Stimulated activated CD4-positive, alpha-beta T cell treated with anti-CD3 and anti-CD28 coated beads, Interleukin-4, amount 100 ng/mL, for 1 hour (primary cell): ENCODE results near the gene PLCB1.
"Not testable (repeated sequence)": the region's sequence is repeated elsewhere in the genome, so short reads cannot be mapped to it uniquely, and the experiment has no call there.

Experiments used
- DNase-seq: peaks from one replicate; pipeline ENCODE4 v3.0.0-alpha.2; 2020

The PLCB1 gene

DNA sequence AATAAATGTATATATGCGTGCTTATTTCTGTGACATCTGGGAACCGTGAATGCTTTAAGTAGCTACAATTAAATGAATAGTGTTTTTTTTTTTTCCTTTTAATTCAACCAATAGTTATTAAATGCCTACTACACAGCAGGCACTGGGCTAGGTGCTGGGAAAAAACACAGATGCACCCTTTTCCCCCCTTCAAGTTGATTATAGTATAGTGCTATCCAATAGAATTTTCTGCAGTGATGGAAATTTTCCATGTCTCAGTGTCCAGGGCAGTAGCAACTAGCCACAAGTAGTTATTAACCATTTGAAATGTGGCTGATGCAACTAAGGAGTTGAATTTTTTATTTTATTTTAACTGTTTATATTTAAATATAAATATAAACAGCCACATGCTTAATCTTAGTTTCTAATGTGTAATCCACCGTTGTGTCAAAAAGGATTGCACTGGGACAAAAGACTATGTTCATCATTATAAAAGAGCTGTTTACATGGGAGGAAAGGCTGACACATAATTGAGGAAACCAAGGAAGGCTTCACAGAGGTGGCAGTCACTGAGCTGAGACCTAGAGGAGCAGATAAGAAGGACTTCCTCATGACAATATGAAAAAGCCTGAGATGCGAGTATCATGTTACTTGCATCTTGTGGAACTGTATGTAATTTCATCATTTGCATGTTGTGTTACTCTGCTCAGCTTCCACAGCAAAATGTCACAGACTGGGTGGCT lies 675.6 kb downstream of the PLCB1 start:
- no peak for DNase-seq

DNA sequence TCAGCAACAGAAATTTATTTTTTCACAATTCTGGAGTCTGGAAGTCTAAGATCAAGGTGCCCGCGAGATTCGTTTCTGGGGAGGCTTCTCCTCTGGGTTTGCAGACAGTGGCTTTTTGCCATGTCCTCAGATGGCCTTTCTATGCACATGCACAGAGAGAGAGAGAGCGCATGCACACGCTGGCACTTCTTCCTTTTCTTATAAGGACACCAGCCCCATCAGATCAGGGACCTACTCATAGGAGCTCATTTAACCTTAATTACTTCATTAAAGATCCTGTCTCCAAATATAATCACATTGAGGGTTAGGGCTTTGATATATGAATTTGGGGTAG lies 676.1 kb downstream of the PLCB1 start:
- DNase-seq, result no peak

DNA sequence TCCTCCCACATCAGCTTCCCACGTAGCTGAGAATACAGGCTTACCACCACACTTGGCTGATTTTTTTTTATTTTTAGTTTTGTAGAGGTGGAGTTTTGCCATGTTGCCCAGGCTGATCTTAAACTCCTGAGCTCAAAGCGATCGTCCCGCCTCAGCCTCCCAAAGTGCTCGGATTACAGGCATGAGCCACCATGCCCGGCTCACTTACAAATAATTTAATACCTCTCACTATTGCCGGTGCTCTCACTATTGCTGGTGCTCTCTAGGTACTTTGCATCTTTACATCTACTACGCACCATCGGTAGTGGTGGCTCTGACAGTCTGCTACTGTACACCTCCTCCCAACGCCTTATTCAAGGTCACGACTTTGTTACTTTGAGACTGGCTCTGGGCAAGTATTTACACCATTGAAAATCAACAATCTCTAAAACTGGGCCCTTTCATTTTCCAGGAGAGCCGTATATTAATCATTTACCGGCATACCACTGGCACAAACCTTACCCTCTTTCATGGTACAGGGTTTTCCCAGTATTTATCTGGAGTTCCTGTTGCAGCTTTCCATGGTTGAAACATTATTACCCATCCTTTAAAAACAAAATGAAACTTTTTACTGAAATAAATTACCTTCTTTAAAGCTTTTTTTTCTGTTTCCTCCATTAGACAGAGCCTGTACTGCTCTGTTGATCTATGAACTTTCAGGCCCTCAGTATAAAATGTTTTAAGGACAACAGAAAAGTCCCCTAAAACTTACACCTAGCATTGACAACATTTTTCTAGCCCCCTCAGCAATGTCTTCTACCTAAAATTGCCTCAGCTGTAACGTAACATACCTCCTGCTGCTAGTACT lies 677.3 kb downstream of the PLCB1 start:
- no peak for DNase-seq

DNA sequence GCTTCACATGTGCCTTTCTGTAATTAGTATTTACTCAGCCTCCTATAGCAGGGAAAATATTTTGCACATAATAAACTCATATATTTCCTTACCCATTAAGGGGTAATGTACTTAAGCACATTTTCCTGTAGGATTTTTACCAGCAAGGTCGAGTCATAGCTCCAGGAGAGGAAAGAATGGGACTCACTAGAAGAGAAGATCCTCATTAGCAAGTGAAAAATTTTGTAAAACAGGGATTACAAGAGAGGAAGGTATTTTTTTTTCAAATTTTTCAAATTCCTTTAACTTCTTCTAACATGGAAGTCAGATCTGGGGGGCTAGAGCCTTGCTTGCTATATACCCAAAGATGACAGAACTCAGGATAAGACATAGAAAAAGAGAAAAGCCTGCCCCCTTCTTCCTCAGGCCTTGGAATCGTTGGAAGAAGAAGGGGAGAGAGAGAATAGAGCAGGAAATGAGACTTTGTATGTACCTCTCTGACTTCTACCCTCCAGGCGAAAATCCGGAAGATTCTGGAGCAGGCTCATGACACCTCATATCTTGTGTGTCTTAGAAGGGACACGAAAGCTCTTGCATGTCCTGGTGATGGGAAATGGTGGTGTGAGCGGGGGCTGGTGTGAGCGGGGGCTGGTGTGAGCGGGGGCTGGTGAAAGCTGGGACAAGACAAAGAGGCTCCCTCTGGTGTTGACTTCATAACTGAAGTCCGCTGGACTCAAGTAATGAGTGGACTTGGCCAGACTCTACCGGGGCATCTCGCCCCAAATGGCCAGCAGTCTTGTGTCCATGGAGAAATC lies 679.9 kb downstream of the PLCB1 start:
- no peak for DNase-seq

DNA sequence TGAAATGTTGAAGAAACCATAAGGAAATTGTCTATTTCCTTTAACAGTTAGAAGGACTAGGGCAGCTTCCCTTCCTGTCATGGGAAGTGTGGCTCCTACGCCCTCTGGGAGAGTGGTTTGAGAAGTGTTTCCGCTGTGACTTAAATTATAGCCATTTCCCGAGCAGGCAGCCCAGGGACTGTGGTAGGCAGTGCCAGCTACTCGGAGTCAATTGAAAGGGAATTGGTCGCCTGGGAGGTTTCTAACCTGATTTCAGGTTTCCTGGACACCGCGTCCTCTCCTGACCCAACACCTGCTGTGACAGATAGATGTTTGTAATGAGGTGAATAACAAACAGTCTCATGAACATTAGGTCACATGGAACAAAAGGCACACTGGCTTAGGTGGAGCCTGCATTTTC lies 680.8 kb downstream of the PLCB1 start:
- no peak for DNase-seq

DNA sequence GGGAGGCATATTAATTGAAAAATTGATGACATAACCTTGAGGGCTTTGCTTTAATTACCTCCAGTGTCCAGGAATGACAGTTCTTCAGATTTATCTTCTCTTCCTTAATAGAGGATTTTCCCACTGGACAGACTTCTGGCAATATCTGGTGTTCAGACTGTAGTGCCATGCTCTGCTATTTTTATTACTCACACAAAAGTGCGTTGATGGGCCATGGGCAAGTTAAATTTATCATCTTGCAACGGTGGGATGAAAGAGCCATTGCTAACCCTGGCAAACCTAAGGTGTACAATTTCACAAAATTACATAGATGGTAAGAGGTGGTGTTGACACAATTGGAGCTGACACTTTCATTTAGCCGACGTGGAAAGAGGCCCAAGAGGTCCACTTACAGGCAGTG lies 683.1 kb downstream of the PLCB1 start:
- DNase-seq, result no peak

DNA sequence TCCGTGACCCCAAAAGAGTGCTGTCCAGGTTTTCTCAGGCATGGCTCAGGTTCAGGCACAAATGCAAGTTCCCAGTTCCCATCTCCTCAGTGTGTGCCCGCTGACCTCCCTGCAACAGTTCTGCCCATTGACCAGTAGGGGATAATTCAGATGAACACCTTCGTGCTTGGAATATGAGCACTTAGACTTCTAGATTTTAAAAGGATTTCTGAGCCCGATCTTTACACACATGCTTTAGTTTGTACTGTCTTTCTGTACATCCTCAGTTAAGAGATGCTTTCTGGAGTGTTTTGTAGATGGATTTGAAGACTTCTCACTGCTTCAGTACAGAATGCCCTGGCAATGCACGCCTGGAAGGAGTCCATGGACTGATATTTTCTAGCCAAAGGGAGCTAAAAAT lies 697.2 kb downstream of the PLCB1 start:
- DNase-seq, result no peak

DNA sequence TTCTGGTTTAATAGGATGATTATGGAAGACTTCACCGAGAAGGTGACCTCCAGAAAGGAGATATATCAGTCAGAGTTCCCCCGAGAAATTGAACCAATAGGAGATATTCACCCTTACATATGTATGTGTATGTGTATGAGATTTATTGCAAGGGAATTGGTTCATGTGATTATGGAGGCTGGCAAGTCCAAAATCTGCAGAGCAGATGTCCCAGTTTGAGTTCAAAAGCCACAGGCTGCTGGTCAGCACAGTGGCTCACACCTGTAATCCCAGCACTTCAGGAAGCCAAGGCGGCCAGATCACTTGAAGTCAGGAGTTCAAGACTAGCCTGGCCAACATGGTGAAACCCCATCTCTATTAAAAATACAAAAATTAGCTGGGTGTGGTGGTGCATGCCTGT lies 702.2 kb downstream of the PLCB1 start:
- DNase-seq, result not testable (repeated sequence)

DNA sequence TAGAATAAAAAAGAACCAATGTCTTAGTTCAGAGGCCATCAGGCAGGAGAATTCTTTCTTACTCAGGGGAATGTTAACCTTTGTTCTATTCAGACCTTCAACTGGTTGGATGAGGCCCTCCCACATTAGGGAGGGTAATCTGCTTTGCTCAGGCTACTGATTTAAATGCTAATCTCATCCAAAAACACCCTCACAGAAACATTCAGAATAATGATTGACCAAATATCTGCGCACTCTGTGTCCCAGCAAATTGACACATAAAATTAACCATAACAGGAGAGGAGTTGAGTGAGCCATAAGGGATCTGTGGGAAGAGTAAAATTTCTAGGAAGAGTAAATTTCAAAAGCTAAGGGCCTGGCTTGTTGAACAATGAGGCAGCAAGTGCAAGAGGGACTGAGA lies 702.8 kb downstream of the PLCB1 start:
- DNase-seq, result no peak

DNA sequence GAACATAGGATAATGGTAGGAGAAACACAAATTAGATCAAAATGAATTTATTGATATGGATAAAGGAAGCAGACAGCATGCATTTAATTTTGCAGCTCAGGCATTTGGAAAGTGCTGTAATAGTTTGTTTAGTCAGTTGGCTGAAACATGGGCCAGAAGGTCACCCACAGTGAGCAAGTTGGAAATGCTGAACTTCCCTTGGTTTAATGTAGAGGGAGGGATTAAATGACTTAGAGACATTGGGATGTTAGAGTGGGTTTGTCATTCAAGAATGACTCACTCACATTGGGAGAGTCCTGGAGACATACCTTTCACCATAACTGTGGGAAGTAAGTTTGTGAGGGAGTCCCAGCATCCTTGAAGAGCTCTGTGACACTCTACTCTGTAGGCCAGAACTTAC lies 705.3 kb downstream of the PLCB1 start:
- DNase-seq, result no peak

DNA sequence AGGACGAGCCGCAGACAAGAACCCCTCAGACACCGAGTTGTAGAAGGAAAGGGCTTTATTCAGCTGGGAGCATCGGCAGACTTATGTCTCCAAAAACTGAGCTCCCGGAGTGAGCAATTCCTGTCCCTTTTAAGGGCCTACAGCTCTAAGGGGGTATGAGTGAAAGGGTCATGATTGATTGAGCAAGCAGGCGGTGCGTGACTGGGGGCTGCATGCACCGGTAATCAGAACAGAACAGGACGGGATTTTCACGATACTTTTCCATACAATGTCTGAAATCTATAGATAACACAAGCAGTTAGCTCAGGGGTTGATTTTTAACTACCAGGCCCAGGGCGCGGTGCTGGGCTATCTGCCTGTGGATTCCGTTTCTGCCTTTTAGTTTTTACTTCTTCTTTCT lies 710.5 kb downstream of the PLCB1 start:
- DNase-seq, result no peak

DNA sequence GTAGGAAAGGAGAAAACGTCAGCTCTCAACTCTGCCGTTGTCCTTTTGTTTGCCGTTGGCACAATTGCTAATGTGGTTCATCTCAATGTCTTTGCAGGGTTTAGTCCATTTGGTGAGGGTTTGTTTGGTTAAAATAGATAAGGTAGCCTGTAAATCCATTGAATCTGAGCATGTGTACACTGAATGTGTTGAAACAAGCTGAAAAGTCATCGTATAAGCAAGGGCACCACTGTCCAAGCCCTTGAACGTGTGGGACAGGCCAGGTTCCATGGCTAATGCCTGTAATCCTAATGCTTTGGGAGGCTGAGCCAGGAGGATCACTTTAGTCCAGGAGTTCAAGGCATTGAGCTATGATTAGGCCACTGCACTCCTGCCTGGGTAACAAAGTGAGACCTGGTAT lies 712.1 kb downstream of the PLCB1 start:
- no peak for DNase-seq

DNA sequence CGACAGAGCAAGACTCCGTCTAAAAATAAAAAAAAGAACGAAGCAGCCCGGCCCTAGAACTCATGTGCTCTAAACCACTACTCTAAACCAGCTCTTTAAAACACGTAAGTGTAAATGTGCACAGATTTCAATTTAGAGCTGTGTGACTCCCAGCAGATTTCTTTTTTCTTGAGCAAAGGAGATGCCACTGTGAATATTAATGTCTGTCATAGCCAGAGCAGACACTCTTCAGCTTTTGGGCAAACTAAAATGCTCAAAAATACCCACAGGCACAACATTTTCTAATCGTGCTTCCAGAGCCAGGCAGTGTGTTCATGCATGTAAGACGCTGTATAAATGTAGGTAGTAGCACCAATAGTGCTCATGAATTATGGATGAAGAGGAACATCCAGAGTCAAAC lies 717.9 kb downstream of the PLCB1 start:
- no peak for DNase-seq

DNA sequence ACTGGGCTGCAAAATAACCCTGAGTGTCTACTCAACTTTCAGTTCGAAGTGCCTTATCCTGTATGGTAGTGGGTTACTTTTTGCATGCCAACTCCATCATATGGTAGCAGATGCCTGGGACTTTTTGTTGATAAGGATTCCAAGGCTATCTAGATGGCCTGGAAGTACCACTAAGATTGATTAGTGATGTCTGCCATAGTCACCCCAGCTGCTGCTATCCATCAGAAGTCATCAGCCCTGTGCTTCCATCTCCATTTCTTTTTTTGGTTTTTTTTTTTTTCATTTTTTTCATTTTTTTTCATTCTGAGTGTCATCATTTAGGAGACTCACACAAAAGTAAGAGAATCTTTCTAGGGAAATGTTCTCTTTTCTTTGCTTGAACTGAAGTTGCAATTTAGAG lies 719.4 kb downstream of the PLCB1 start:
- DNase-seq, result no peak

DNA sequence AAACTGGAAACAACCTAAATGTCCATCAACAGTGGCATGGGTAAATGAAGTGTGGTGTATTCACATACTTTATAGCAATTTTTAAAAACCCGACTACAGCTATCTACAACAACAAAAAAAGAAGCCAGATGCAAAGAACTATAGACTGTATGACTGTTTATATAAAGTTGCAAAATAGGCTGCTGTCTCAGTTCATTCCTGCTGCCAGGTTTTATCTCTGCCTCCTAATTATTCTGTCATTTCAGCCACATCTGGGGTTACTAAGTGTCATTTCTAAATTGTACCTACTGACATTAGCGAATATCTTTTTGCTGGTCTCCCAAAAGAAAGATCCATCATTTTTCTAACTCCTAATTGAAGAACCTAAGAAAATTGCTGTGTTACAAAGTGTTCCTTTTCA lies 719.9 kb downstream of the PLCB1 start:
- DNase-seq, result not testable (repeated sequence)

DNA sequence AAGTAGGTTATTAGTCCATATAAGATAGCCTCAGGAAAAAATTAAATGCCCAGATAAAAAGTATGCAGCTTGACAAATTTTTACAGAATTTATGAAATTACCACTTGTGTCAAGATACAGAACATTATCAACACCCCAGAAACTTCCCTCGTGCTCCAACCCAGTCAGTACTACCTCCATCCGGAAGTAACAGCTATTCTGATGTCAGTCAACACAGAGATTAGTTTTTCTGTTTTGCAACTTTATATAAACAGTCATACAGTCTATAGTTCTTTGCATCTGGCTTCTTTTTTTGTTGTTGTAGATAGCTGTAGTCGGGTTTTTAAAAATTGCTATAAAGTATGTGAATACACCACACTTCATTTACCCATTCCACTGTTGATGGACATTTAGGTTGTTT lies 721.1 kb downstream of the PLCB1 start:
- DNase-seq, result not testable (repeated sequence)

DNA sequence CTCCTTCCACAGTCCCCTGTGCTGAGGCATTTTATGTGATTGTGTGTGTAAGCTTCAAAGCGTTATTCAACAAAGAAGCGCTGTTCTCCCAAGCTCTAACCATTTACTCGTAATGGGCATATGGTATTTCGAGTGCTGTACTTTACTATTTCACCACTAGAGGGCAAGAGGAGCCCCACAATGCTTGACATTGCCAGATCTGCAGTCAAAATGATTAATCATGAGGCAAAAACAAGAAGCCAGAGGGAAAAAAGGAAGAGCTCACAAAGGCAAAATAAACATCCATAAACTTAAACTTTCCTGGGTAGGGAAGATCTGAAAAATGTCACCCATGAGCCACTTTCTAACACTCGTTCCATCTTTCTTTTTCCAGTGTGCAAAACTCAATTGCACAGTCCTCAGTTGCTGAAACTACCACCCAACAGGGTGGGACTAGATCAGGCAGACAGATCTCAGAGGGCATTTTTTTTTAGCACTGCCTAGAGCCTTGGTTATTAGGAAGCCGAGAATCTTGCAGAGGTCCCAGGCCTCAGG lies 721.8 kb downstream of the PLCB1 start:
- DNase-seq, result no peak

DNA sequence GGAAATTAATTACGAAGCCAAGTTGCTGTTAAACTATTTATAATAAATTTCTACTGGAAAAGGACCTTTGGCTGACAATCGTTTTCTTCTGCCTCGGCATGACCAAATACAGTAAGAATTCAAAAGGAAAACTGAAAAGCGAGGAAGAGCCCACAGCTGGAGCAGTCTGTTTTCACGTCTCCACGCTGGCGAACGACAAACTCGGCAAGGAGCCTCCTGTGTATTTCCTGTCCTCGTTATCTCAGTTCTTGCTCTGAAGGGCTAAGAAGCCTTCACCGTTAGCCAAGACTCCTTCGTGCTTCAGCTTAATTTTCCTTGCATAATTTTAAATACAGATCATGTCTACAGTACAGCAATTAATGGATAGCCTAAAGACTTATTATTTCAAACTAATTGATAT lies 722.5 kb downstream of the PLCB1 start:
- no peak for DNase-seq

DNA sequence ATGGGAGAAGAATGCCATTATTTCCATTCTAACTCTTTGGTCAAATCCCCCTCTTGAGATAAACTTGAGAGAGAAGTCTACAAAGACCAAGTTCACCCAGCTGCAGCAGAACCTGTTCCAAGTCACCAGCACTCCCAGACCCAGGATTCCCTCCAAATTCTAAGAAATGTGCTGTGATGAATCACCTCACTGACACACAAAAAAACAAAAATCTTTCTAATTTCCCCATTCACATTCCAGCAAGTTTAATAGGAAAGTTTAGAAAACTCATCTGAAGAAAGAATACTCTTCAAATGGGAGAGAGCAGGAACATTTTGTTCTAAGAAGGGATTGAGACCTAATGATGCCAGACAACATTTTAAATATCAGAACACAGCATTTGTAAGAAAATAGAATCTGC lies 723.2 kb downstream of the PLCB1 start:
- DNase-seq, result no peak

DNA sequence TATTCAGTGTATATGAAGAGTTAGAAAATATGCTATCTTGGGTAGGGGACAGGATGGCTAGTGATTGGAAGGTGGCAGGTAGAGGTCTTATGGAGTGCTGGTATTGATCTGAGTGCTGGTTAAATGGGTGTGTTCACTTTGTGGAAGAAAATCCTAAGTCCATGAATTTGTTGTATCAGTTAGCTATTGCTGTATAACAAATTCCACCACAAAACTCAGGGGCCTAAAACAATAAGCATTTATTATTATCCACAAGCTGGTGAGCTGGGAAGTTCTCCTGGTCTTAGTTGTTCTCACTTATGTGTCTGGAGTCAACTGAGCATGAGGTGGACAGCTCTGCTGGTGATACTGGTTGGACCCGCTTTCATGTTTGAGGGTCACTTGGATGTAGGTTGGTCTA lies 724.6 kb downstream of the PLCB1 start:
- no peak for DNase-seq

DNA sequence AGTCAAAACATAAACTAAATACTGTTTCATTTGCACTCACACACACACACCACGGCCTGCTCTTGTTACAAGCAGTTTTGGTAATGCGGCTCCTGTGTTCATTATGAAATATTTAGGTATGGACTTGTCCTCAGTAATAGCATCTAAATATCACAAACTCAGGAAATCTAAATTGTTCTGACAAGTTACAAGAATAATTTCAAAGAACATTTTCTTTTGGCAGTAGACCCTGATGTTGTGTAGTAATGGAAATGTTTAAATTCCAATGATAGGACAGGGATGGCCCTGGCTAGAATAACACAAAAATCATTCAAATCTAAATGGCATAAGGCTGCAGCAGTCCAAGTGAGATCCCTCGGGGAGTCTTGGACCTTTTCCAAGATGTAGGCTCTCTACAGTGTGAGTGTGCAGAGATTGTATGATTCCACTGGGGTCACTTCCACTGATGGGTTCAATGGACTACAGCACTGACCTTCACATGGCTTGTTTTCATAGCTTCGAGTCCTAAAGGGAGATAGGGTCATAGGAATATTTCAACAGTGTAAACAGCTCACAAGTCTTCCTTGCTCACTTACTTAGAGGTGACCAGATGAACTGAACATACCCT lies 726.2 kb downstream of the PLCB1 start:
- DNase-seq, result no peak

DNA sequence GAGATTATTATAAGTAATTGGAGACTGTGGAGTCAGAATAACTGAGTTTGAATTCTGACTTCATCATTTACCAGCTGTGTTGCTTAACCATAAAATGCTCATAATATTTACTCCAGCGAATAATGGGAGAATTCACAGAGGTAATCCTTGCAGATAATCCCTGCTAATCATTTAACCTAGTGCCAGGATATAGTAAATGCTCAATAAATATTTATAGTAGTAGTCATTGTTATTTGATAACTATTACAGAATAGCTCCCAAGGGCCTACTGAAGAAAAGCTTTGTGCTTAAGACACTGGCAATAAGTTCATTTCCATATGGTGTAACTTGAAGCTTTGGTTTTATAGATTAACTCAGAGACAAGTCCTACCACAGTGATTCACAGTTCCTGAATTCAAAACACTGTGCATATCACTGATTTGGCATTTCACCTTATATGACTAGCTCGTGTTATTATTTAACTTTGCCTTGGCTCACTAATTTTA lies 728.0 kb downstream of the PLCB1 start:
- DNase-seq, result no peak

DNA sequence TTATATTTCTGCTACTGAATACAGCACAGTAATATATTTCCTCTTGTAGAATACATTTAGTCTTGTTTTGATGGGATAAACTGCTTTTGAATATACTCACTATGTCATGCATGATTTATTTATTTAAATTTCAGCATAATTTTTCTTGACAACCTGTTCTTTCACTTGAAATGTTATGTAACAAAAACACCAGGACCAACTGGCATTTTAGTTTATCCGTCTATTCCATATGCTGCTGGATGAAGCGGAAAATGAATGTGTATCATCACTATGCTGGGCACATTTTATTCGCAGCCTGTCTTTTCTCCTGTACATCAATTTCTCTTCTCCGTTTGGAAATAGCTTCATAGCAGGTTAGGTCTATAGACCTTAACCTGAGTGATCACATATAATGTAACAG lies 730.0 kb downstream of the PLCB1 start:
- DNase-seq, result no peak
